ENCODE results near the gene LRFN4.

The LRFN4 gene

GRCh38 chr11:66858939-66859685, 2.2 kb downstream of the LRFN4 start:
- TF ChIP-seq, protein P1, sequence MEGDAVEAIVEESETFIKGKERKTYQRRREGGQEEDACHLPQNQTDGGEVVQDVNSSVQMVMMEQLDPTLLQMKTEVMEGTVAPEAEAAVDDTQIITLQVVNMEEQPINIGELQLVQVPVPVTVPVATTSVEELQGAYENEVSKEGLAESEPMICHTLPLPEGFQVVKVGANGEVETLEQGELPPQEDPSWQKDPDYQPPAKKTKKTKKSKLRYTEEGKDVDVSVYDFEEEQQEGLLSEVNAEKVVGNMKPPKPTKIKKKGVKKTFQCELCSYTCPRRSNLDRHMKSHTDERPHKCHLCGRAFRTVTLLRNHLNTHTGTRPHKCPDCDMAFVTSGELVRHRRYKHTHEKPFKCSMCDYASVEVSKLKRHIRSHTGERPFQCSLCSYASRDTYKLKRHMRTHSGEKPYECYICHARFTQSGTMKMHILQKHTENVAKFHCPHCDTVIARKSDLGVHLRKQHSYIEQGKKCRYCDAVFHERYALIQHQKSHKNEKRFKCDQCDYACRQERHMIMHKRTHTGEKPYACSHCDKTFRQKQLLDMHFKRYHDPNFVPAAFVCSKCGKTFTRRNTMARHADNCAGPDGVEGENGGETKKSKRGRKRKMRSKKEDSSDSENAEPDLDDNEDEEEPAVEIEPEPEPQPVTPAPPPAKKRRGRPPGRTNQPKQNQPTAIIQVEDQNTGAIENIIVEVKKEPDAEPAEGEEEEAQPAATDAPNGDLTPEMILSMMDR (IDR thresholded peaks at IDR 0.05; ENCODE audit: low read depth, low read length): no peak
- no peak overlapping the region for H3K4me3 ChIP-seq (ENCODE audit: low read depth, low read length)

- H3K4me3 ChIP-seq (ENCODE audit: low read depth, low read length): no peak overlapping the region
- TF ChIP-seq, protein P1 (IDR thresholded peaks at IDR 0.05; ENCODE audit: low read depth, low read length): no peak
These were observed 3.0 kb downstream of the LRFN4 start for GRCh38 chr11:66859686-66860448.

DNA sequence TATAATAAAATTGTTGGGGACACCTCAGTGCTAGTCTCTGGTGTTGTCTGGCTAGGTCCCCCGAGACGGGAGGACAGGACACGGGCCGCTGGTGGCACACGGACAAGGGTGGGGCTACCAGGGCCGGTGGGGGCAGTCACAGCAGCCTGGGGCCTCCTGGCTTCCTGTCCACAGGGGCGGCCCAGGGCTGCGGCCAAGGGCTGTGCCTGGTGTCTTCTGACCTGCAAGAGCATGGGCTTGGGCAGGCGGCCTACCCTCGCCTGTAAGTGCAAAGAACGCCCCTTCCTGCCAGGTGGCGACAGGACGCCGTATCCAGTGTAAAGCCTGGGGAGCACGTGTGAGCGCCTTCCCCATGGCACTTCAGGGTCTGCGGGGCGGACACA, 3.6 kb downstream of the LRFN4 start:
- no peak overlapping the region for H3K4me3 ChIP-seq (ENCODE audit: low read depth, low read length)
- TF ChIP-seq, protein P1 (IDR thresholded peaks at IDR 0.05; ENCODE audit: low read depth, low read length): no peak

GRCh38 chr11:66861038-66861773, 4.3 kb downstream of the LRFN4 start:
- H3K4me3 ChIP-seq (ENCODE audit: low read depth, low read length): no peak overlapping the region
- TF ChIP-seq, protein P1 (IDR thresholded peaks at IDR 0.05; ENCODE audit: low read depth, low read length): no peak

GRCh38 chr11:66861774-66862558, 5.1 kb downstream of the LRFN4 start:
- TF ChIP-seq, protein P1 (IDR thresholded peaks at IDR 0.05; ENCODE audit: low read depth, low read length): no peak
- no peak overlapping the region for H3K4me3 ChIP-seq (ENCODE audit: low read depth, low read length)

DNA sequence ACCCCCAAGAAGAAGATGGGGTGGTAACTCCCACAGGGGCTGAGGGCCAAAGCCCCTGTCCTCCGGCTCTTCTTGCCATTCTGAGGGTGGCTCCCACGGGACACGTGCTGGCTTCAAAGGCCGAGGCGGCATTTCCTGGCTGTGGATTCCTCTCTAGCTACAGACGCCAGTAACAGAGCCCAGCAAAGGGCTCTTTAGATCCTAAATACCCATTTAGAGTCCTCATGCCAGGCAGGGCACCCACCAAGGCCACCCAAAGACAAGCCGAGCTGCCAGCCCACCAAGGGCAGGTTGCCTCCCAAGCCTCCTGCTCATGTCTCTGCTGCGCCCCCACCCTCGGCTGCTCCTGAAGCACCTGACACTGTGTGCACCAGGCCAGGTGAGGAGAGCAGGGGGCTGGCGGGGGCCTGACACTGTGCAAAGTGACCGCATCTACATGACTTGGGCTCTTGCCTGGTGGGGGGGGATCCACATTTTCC, 5.7 kb downstream of the LRFN4 start:
- TF ChIP-seq, protein P1 (IDR thresholded peaks at IDR 0.05; ENCODE audit: low read depth, low read length): no peak

More for the DNA sequence above, 5.7 kb downstream of the LRFN4 start:
- no peak overlapping the region for H3K4me3 ChIP-seq (ENCODE audit: low read depth, low read length)

Data from WI38 (cell line).